ENCODE results near the gene RCAN2. TPM values are rescaled to one million over a fixed set of nuclear protein-coding genes. Genes with fewer than 3 reads are reported as not detected.
"Not testable (repeated sequence)": the region's sequence is repeated elsewhere in the genome, so short reads cannot be mapped to it uniquely, and the experiment has no call there.

RCAN2 gene
- total RNA-seq, 2 donors from 2014 or later = 4.0 to 9.8 TPM

DNA sequence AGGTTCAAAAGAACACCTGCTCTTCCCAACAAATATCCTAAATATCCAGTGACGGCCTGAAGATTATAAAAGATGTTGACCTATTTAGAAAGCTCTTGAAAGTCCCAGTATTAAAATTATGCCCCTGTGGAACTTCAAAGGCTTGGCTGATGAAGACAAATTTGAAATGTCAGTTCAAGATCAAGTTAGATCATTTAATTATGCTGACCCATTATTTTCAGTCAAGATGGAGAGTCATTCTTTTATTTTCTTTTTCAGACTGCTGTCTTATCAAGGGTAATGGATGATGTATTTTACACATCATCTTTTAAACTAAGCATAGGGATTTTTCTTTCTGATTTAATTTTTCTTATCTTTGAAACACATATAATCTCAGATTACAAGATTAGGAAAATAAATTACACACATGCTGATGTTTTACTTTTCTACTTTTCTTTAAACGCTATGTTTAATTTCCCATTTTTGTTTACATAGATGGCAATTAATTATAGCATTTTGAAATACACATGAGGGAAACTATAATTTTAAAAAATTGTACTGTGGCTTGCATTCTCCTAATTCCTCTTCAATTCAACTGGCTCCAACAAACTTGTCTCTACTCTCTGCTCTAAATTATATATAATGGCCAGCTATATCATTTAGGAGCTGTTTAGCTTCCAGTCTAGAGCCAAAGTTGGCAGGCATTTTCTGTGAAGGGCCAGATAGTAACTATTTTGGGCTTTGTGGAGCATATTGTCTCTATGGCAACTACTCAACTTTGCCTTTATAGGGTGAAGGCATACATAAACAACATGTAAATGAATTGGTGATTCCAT is 123.7 kb downstream of the RCAN2 start:
- DNase-seq = no peak

DNA sequence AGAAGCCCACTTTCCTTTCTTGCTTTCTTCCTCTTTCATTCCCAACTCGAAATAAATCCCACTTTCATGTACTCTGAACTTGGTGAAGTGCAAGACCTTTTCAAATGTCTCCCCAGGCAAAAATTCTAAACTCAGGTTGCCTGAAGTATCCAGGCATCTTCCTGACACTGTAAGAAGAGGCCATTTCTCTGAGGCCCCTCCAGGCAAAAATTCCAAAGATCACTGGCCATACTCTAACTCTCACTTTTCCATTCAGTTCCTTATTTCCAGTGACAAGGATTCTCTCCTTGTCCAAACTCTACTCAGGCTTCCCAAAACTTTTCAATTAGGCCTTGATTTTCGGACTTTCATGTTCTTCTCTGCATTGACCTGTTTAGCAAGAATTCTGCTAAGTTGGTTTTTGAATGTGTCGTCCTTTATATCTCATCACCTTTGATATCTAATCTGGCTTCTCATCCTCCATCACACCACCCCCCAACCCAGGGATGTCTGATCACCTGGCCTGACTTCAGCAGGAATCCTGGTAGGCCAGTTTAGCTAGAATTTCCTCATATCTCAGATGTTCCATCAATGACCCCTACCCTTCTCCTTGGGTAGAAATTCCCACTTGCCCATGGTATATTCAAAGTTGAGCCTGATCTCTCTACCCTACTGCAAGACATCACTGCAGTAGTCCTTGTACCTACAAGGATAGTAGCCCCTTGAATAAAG is 124.9 kb downstream of the RCAN2 start:
- intact Hi-C loops (cut with DNase I, micrococcal nuclease) = no loop called here
- DNase-seq (no peak), ATAC-seq (no peak)

More for the DNA sequence above, 123.7 kb downstream of the RCAN2 start:
- intact Hi-C loops (cut with DNase I, micrococcal nuclease) = no loop called here
- no peak for ATAC-seq

DNA sequence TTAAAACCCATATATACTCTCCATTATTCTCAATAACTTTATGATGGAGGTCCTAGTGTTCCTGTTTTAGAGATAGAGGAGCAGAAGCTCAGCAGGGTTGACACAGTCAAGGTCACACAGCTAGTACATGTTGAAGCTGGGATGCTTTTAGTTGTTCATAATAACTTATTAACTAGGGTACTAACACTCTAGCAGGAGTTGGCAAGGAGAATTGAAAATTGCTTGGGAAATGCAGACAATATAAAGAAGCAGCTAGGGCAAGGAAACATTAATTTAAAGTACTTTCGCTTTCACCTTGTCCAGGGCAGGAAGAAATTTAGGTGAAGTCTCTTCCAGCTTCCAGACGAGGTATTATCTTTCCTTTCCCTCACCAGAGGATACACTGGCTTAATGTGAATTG is 133.7 kb downstream of the RCAN2 start:
- intact Hi-C loops (cut with DNase I, micrococcal nuclease) = no loop called here
- DNase-seq (no peak), ATAC-seq (peak; percentile 55)

GRCh38 chr6:46356543-46356942 is 134.7 kb downstream of the RCAN2 start:
- DNase-seq (no peak), ATAC-seq (no peak)
- intact Hi-C loops (cut with DNase I, micrococcal nuclease) = no loop called here

GRCh38 chr6:46353528-46353927 is 137.7 kb downstream of the RCAN2 start:
- intact Hi-C loops (cut with DNase I, micrococcal nuclease) = no loop called here
- DNase-seq = no peak
- no peak for ATAC-seq

DNA sequence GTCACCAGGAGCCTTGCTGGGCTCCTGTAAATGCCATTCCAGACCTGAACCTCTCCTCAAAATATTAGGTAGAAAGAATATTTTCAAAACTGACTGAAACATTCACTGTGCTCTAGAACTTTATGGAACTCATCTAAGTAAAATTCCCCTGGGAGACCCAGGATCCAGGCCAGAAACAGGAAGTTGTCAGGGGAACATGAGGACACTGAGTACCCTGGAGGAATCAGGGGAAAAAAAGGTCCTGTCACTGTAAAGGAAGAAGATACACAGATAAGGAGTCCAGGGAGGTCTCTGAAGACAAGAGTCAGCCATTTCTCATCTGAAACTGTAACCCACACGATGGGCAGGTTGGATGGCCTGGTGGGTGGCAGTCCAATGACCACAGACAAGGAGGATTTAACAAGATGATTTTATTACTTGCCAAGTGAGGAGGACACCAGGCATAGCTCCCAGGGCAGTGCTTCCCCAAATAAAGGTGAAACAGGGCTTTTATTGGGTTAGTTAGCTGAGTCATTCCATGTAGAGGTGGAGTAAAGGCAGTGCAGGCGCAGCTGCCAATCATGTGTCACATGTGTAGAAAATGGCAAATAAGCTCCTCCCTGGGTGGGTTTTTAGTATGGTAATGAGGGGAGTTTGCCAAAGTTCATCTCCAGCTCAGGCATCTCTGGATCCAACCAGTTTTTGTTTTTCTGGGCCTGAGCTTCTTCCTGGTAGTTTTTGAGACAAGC is 138.5 kb downstream of the RCAN2 start:
- intact Hi-C loops (cut with DNase I, micrococcal nuclease) = no loop called here
- DNase-seq = no peak
- ATAC-seq = no peak

DNA sequence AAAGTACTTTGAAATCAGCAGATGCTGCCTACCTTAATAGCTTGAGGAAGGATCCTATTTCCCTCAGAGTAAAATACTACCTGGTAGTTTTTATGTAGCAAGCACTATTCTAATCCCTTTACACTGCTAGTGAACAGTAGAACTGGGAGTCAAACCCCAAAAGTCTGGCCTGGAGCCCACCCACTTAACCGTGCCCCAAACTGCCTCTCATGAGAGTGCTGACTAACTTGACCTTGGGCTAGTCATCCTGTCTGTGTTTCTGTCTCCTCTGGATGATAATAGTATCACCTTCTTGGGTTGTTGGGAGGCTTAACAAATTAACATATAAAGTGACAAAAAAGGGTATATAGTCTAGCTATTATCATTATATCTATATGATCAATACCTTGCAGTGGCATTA is 140.5 kb downstream of the RCAN2 start:
- ATAC-seq = no peak
- DNase-seq = no peak
- intact Hi-C loops (cut with DNase I, micrococcal nuclease) = no loop called here

DNA sequence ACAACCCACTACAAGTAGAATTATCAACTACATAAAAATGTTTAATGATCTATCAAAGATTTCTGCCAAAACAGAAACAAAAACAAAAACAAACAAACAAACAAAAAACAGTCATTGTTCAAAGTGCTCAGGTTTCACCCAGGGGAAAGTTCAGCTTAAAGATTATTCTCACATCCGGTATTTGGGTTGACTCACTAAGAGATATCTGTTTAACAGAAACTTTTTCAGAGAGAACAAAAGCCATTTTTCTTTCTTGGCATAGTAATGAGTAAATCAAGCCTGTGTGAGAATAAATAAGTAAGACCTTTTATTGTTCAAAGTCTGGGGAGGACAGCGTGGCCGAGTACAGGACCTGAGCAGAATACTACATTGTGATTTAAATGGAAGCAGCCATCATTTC is 143.6 kb downstream of the RCAN2 start:
- ATAC-seq (no peak), DNase-seq (no peak)
- intact Hi-C loops (cut with DNase I, micrococcal nuclease) = no loop called here

DNA sequence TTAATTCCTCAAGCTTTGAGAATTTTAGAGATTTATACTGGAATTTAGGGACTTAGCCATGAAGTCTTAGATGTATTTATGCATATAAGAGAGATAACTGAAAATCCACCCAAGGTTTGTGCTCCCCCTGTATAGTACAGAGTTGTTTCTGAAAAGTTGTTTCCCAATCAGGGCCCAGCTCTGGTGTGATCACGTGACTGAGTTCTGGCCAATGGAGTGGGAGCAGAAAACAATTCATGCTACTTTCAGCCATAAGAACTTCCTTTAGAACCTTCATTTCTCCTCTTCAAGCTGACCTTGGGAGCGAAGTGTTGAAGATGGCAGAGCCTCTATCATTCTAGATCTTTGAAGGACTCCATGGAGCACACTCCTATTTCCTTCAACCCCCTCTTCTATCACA is 151.0 kb downstream of the RCAN2 start:
- DNase-seq (no peak), ATAC-seq (no peak)
- intact Hi-C loops (cut with DNase I, micrococcal nuclease) = no loop called here

- ATAC-seq (no peak), DNase-seq (no peak)
- intact Hi-C loops (cut with DNase I, micrococcal nuclease) = no loop called here
These were observed 153.1 kb downstream of the RCAN2 start for GRCh38 chr6:46338131-46338530.

- DNase-seq (no peak), ATAC-seq (no peak)
- intact Hi-C loops (cut with DNase I, micrococcal nuclease) = no loop called here
These were observed 156.8 kb downstream of the RCAN2 start for GRCh38 chr6:46334442-46334841.

GRCh38 chr6:46333481-46333880 is 157.8 kb downstream of the RCAN2 start:
- ATAC-seq = no peak
- intact Hi-C loops (cut with DNase I, micrococcal nuclease) = no loop called here

DNA sequence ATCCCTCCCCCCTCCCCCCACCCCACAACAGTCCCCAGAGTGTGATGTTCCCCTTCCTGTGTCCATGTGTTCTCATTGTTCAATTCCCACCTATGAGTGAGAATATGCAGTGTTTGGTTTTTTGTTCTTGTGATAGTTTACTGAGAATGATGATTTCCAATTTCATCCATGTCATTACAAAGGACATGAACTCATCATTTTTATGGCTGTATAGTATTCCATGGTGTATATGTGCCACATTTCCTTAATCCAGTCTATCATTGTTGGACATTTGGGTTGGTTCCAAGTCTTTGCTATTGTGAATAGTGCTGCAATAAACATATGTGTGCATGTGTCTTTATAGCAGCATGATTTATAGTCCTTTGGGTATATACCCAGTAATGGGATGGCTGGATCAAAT is 158.8 kb downstream of the RCAN2 start:
- DNase-seq; intact Hi-C loops (cut with DNase I, micrococcal nuclease); ATAC-seq: not testable (repeated sequence)

More at GRCh38 chr6:46333481-46333880, 157.8 kb downstream of the RCAN2 start:
- DNase-seq = no peak

- intact Hi-C loops (cut with DNase I, micrococcal nuclease) = no loop called here
- no peak for ATAC-seq
These were observed 159.8 kb downstream of the RCAN2 start for GRCh38 chr6:46331461-46331860.

GRCh38 chr6:46329568-46329967 is 161.7 kb downstream of the RCAN2 start:
- DNase-seq (no peak), ATAC-seq (no peak)
- intact Hi-C loops (cut with DNase I, micrococcal nuclease) = no loop called here

More at GRCh38 chr6:46331461-46331860, 159.8 kb downstream of the RCAN2 start:
- DNase-seq = no peak

GRCh38 chr6:46327779-46328178 is 163.5 kb downstream of the RCAN2 start:
- DNase-seq (peak in 1 of 2 donors; percentile 10), ATAC-seq (peak; percentile 83)
- intact Hi-C loops (cut with DNase I, micrococcal nuclease) = no loop called here

DNA sequence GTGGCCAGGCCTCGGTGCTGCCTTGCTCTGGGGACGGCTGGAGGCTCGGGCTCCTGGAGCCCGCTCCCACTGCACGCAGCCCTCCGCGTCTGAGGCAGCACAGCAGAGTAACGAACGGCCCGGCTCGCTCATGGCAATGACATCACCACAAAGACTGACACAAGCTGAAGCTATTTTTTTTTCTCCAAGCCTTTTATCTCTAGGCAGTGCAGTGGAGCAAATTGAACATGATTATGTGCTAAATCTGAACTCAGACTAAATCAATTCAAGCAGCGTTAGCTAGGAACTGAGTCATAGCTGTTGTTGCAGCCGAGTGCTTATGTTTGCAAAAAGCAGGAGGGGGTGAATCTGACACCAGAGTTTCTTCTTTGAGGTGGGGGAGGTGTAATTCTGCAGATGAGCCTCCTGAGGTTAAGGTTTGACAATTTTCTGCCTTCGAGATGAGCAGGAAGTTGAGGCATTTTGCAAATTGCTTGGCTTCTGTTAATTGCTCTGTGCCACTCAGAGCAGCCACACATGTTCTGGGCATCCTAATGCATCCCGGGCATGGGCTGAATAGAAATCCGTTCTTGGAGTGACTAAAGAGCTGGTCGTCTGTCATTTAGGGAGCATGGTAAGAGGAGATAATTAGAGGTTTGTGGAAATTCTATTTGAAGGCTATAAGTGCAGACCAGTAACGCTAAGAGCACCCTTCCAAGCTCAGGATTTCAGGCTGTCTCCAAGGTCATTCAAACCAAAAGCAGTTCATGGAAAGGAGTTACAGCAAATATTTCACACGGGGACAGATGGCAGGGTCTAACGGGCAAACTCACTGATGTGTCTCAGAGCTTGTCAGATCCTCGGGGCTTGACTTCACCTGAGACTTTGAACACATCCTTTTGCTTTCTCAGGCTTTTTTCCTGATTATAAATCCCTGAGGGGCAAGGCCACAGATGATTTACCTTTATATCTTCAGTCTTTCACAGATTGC is 165.4 kb downstream of the RCAN2 start:
- DNase-seq = peak in 1 of 2 donors; percentile 28
- ATAC-seq = no peak
- intact Hi-C loops (cut with DNase I, micrococcal nuclease) = no loop called here

- DNase-seq (no peak), ATAC-seq (no peak)
- intact Hi-C loops (cut with DNase I, micrococcal nuclease) = no loop called here
These were observed 166.5 kb downstream of the RCAN2 start for GRCh38 chr6:46324706-46325105.

Measured in left colon (tissue), 2 donors.